ENCODE measurements around the gene ADAMTS2.

- TF ChIP-seq CTCF (conservative IDR thresholded peaks at IDR 0.05; ENCODE audit: low read depth, low read length) = no peak
- no peak for TF ChIP-seq CEBPB (IDR thresholded peaks at IDR 0.05; ENCODE audit: low read depth, low read length)
- TF ChIP-seq POLR2A (IDR thresholded peaks at IDR 0.05; ENCODE audit: low read depth, low read length) = no peak
- no peak for TF ChIP-seq RCOR1 (IDR thresholded peaks at IDR 0.05; ENCODE audit: insufficient replicate concordance, low read length)
- TF ChIP-seq MXI1 (IDR thresholded peaks at IDR 0.05; ENCODE audit: borderline replicate concordance, low read depth, low read length) = no peak
- no peak for TF ChIP-seq MAZ (IDR thresholded peaks at IDR 0.05; ENCODE audit: borderline replicate concordance, low read depth, low read length)
Measured at GRCh38 chr5:179292681-179293635, 52.3 kb downstream of the ADAMTS2 start.
